Activated CD4-positive, alpha-beta T cell treated with anti-CD3 and anti-CD28 coated beads, Interleukin-2, amount 10 ng/mL, durations not matched to agents 24 days and 14 days (primary cell): ENCODE results near the gene IKZF1. TPM values are rescaled to one million over a fixed set of nuclear protein-coding genes. Genes with fewer than 3 reads are reported as not detected.

ENCODE experiments used
- DNase-seq: peaks from one replicate; pipeline ENCODE4 v3.0.0; 2022
- H3K27ac Mint-ChIP-seq: one replicate; pipeline ENCODE4 v1.8.0; 2022; ENCODE audit warnings: mild to moderate bottlenecking, mixed read lengths
- H3K27me3 Mint-ChIP-seq: one replicate; pipeline ENCODE4 v1.8.0; 2022; ENCODE audit warnings: mixed read lengths
- H3K36me3 Mint-ChIP-seq: one replicate; pipeline ENCODE4 v1.8.0; 2022; ENCODE audit warnings: low read depth, mild to moderate bottlenecking, mixed read lengths
- H3K4me1 Mint-ChIP-seq: one replicate; pipeline ENCODE4 v1.8.0; 2021; ENCODE audit warnings: mixed read lengths
- H3K4me3 Mint-ChIP-seq: one replicate; pipeline ENCODE4 v1.8.0; 2022; ENCODE audit warnings: mild to moderate bottlenecking, moderate library complexity, mixed read lengths
- H3K9me3 Mint-ChIP-seq: one replicate; pipeline ENCODE4 v1.8.0; 2021; ENCODE audit warnings: mixed read lengths
- intact Hi-C: fragments of 100-400 bp; cut with micrococcal nuclease; formaldehyde crosslinking; loops from one replicate; pipeline ENCODE4 v1.15.1; 2023
- total RNA-seq: library from RNA; stranded (reverse); gene quantifications from 2 replicates; pipeline ENCODE4 v1.2.3, GENCODE V29; 2022

The IKZF1 gene
- total RNA-seq, 1 donor from 2014 or later, result 292 TPM

DNA sequence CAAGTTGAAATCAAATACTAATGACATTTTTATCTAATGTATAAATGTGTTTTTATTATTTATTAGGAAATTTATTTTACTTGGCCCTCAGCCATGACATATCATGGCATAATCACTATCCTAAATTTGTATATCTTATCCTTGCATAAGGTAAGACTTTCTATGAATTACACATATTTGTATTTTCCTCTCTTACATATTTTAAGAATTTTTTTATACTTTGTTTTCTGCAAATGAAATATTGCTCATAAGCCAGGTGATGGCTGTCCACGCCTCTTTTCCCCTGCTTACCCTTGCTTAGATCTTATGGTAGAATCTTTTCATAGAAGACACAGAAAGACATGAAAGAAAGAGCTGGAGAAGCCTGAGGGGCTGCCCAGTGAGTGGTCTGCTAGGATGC, 48.2 kb downstream of the IKZF1 start:
- Mint-ChIP-seq H3K4me1 (peaks cover 93% of the 10 kb centered on the region), H3K27ac (peak overlapping the region; percentile 93), H3K9me3 (no peaks in the 10 kb centered on the region), H3K36me3 (peaks cover 81% of the 10 kb centered on the region), H3K4me3 (peak overlapping the region; percentile 66), H3K27me3 (no peaks in the 10 kb centered on the region)
- DNase-seq, result no peak
- intact Hi-C loops, result loop anchor here (1.0 to 5.0 kb wide), 3 partner anchors 8 to 95 kb away; no protein-coding TSS in a partner anchor

DNA sequence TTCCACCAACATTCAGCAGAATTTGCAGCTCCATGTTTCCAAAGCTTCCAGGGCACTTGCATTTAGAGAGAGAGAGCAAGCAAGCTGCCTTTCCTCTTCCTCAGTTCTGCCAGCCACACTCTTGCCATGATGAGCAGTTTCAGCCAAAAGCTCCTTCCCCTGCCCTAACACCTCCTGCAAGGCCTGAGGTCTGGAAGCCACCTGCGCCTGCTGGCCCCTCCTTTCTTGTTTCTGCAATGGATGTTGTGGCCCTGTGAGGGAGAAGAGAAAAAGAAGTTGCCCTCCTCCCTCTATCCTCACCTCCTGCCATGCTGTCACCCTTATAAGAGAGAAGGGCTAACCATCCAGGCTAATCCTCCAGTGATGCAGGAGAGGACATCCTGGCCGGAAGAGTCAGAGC, 48.7 kb downstream of the IKZF1 start:
- Mint-ChIP-seq H3K27ac (peak overlapping the region; percentile 93), H3K4me3 (peak overlapping the region; percentile 66), H3K4me1 (peaks cover 93% of the 10 kb centered on the region), H3K36me3 (peaks cover 81% of the 10 kb centered on the region), H3K9me3 (no peaks in the 10 kb centered on the region), H3K27me3 (no peaks in the 10 kb centered on the region)
- intact Hi-C loops, result loop anchor here (5.0 kb wide), 1 partner anchor 94 kb away; no protein-coding TSS in a partner anchor
- DNase-seq, result peak; percentile 75

DNA sequence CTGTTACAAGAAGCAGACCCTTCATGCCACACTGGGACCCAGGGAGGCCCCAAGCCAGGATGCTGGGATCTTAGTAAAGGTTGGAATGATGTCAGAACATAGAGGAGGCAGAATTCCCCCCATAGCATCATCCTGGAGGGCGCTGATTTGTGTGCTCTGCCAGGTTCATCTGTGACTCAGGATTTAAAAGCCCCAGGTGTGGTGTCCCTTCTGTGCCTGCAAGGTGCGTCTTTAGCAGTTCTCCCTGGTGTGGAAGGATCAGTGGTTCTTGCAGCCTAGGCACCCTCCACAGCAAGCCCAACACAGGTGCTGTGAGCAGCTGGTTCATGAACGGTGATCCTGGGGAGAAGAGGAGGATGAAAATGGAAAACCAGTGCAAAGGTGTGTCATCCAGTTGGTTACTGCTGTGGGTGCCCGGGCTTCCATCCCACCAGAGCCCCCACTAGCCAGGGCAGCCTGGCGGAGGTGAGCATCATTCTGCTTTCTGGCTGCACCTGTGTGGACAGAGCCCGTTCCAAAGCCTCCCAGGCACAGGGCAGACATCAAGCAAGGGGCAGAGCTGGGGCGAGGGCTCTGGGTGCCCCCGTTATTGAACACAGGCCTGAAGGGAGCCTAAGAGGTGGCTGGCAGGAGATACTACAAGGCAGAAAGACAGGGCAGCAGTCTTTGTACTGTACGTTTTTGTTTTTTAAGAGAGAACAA, 49.5 kb downstream of the IKZF1 start:
- intact Hi-C loops, result loop anchor here (5.0 kb wide), 1 partner anchor 93 kb away; no protein-coding TSS in a partner anchor
- peak overlapping the region; percentile 66 for H3K4me3 Mint-ChIP-seq
- H3K9me3 Mint-ChIP-seq, result no peaks in the 10 kb centered on the region
- peaks cover 92% of the 10 kb centered on the region for H3K4me1 Mint-ChIP-seq
- H3K27me3 Mint-ChIP-seq, result no peaks in the 10 kb centered on the region
- H3K36me3 Mint-ChIP-seq, result peaks cover 79% of the 10 kb centered on the region
- DNase-seq, result no peak
- peak overlapping the region; percentile 93 for H3K27ac Mint-ChIP-seq

DNA sequence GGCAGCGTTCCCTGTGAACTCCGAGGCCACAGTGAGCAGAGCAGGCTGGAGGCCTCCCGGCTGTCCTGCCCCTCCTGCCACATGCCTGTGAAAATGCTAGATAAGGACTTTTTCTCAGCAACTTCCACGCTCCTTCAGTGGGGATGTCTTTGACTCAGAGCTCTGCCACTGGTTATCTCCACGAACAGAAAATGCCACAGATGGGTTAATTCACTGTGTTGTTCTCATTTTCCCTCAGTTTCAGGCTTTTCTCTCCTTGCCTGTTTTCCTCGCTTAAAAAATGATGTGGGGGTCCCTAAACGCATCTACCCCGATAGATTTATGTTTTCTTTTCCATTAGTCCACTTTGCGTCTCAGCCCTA, 51.3 kb downstream of the IKZF1 start:
- peaks cover 92% of the 10 kb centered on the region for H3K4me1 Mint-ChIP-seq
- peaks cover 83% of the 10 kb centered on the region for H3K36me3 Mint-ChIP-seq
- no peak for DNase-seq
- peak overlapping the region; percentile 36 for H3K4me3 Mint-ChIP-seq
- intact Hi-C loops, result no loop called here
- H3K27ac Mint-ChIP-seq, result peak overlapping the region; percentile 94
- no peaks in the 10 kb centered on the region for H3K9me3 Mint-ChIP-seq
- H3K27me3 Mint-ChIP-seq, result no peaks in the 10 kb centered on the region

DNA sequence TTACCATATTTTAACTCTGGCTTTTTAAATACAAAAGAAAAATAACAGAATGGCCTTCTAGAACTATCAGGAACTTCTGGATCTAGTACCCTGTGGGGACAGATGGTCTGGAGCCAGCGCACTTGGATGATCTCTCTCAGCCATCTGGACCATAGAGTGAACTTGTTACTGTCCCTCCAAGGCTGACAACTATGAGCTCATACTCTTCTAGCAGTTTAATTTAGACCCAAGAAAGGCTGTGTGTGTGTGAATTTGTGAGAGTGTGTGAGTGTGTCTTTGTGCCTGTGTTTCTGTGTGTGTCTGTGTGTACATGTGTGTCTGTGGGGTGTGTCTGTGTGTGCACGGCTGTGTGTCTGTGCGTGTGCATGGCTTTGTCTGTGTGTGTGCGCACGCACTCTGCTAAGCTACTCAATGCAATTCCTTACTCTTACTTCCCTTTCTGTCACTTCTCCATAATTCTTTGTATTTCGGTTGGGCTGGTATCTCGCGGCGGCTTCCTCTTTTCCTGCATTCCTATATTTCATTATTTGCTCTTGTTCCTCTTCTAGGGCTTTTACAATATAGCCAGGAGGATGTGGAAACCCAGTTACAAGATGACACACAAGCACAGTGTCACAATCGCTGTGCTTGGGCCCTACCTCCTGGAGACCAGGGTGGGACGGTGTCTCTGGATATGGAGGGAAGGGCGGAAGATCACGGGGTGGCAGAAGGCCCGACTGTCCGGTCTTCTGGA, 51.9 kb downstream of the IKZF1 start:
- intact Hi-C loops, result no loop called here
- Mint-ChIP-seq H3K4me1 (peaks cover 92% of the 10 kb centered on the region), H3K36me3 (peaks cover 85% of the 10 kb centered on the region), H3K27ac (peak overlapping the region; percentile 94), H3K9me3 (no peaks in the 10 kb centered on the region), H3K4me3 (peak overlapping the region; percentile 75), H3K27me3 (no peaks in the 10 kb centered on the region)
- peak; percentile 62 for DNase-seq

DNA sequence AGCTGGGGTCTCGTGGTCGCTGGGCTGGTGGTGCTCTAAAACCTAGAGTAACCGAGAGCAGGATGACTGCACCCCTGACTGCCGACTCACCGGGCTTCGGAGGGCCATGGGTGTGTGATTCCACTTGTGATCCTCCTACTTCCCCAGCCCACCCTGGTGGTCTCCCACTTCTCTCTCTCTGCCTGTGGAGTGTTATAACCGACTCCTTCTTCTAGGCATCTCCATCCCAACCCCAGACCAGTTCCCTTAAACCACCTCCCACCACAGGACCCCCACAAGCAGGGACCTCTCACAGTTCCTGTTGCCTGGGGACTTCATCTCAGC, 52.4 kb downstream of the IKZF1 start:
- peak overlapping the region; percentile 75 for H3K4me3 Mint-ChIP-seq
- peak overlapping the region; percentile 94 for H3K27ac Mint-ChIP-seq
- no peaks in the 10 kb centered on the region for H3K27me3 Mint-ChIP-seq
- peak; percentile 71 for DNase-seq
- H3K4me1 Mint-ChIP-seq, result peaks cover 91% of the 10 kb centered on the region
- H3K9me3 Mint-ChIP-seq, result no peaks in the 10 kb centered on the region
- H3K36me3 Mint-ChIP-seq, result peaks cover 86% of the 10 kb centered on the region
- intact Hi-C loops, result no loop called here

DNA sequence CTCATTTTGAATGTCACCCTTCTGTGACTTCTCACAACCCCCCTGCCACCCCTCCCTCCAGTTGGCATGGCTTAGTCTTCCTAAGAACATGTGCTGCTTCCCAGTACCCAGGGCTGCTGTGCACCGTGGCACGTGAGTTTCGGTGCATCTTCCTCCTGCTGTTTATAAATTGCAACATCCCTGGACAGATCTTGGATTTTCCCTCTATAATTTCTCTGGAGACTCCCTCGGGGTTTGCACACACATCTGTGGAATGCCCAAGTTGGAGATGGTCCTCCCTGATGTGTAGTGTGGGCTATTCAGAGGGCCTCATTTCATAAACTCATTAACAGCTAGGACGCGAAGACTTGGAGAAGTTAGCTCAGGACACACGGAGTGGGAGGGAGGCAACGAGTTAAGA, 52.9 kb downstream of the IKZF1 start:
- DNase-seq, result peak; percentile 62

DNA sequence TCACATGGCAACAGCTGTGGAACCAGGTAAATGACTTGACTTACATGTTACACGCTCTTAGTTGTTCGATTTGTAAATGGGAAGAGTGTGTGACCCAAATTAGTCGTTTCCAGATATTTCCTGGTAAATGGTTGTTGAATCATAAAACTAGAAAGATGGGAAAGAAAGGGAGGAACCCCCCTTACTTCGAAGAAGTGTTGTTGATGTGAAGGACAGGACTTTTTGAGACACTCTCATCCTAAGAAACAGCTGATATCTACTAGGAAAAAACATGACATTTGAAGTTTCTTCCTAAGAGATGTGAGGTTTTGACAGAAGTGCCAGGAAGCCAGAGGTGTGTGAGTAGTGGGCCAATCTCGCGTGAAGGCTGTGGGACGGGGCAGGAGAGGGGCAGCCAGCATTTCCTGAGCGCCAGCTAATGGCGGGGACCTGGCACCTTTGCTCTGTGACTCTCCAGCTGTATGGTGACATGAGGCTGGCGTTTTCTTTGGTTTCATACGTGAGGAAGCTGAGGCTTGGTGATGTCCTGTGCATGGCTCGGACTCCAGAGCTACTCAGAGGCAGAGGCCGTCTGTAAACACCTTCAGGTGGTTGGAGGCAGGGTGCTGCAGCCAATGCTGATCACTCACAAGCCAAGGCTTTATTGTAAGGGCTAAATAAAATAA, 53.7 kb downstream of the IKZF1 start:
- H3K9me3 Mint-ChIP-seq, result peaks cover 4% of the 10 kb centered on the region
- intact Hi-C loops, result no loop called here
- peak; percentile 73 for DNase-seq

More for the DNA sequence above, 52.9 kb downstream of the IKZF1 start:
- H3K4me1 Mint-ChIP-seq, result peaks cover 92% of the 10 kb centered on the region
- peak overlapping the region; percentile 94 for H3K27ac Mint-ChIP-seq
- peaks cover 86% of the 10 kb centered on the region for H3K36me3 Mint-ChIP-seq
- no peaks in the 10 kb centered on the region for H3K27me3 Mint-ChIP-seq
- H3K9me3 Mint-ChIP-seq, result no peaks in the 10 kb centered on the region
- peak overlapping the region; percentile 75 for H3K4me3 Mint-ChIP-seq
- intact Hi-C loops, result no loop called here

DNA sequence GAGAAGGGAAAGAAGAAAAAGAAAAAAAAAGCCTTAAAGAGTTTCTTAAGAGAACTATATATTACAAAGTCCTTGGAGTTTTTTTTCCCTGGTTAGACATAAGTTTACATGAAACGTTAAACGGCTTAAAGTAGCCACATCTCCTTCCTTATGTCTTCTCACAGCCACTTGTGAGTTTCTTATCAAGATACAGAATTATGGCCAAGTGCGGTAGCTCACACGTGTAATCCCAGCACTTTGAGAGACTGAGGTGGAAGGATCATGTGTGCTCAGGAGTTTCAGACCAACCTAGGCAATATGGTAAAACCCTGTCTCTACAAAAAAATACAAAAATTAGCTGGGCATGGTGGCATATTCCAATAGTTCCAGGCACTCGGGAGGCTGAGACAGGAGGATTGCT, 54.3 kb downstream of the IKZF1 start:
- Mint-ChIP-seq H3K4me1 (peaks cover 95% of the 10 kb centered on the region), H3K9me3 (peaks cover 4% of the 10 kb centered on the region), H3K27ac (peak overlapping the region; percentile 94), H3K4me3 (peak overlapping the region; percentile 75), H3K27me3 (no peaks in the 10 kb centered on the region), H3K36me3 (peaks cover 90% of the 10 kb centered on the region)
- intact Hi-C loops, result no loop called here
- no peak for DNase-seq

More for the DNA sequence above, 53.7 kb downstream of the IKZF1 start:
- peaks cover 95% of the 10 kb centered on the region for H3K4me1 Mint-ChIP-seq
- no peaks in the 10 kb centered on the region for H3K27me3 Mint-ChIP-seq
- H3K36me3 Mint-ChIP-seq, result peaks cover 90% of the 10 kb centered on the region
- peak overlapping the region; percentile 94 for H3K27ac Mint-ChIP-seq
- peak overlapping the region; percentile 75 for H3K4me3 Mint-ChIP-seq

DNA sequence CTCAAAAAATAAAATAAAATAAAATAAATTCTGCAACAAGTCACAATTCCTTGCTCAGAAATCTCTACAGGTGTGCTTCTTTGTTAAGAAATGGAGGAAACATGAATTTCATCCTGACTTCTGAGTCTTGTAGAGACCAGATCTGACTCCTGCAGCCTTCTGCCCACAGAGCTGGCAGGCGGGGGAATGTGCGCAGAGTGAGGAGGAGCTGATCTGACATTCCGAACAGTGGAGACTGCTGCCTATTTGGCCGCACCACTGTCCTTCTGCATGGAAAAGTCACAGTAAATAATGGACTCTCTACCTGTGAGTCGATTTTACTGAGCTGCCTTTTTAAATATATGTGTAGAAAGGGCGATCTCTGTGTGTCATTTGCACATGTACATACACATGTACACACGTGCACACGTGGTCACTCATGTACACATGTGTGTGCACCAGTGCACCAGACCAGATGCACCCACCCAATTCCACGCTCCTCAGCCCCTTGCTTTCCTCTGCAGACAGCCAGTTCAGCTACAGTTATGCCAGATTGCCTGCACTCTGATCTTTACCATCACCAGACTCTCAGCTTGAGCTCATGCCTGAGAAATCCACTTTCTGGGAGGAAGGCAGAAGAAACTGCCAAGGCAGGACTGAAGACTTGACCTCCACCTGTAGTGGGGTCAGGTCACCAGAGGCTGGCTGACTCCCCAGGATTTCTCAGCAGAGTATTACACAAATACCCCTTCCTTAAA, 54.9 kb downstream of the IKZF1 start:
- no peaks in the 10 kb centered on the region for H3K27me3 Mint-ChIP-seq
- H3K27ac Mint-ChIP-seq, result peak overlapping the region; percentile 99
- intact Hi-C loops, result no loop called here
- DNase-seq, result no peak
- H3K9me3 Mint-ChIP-seq, result peaks cover 4% of the 10 kb centered on the region
- peaks cover 87% of the 10 kb centered on the region for H3K36me3 Mint-ChIP-seq
- peak overlapping the region; percentile 81 for H3K4me3 Mint-ChIP-seq
- peaks cover 93% of the 10 kb centered on the region for H3K4me1 Mint-ChIP-seq

DNA sequence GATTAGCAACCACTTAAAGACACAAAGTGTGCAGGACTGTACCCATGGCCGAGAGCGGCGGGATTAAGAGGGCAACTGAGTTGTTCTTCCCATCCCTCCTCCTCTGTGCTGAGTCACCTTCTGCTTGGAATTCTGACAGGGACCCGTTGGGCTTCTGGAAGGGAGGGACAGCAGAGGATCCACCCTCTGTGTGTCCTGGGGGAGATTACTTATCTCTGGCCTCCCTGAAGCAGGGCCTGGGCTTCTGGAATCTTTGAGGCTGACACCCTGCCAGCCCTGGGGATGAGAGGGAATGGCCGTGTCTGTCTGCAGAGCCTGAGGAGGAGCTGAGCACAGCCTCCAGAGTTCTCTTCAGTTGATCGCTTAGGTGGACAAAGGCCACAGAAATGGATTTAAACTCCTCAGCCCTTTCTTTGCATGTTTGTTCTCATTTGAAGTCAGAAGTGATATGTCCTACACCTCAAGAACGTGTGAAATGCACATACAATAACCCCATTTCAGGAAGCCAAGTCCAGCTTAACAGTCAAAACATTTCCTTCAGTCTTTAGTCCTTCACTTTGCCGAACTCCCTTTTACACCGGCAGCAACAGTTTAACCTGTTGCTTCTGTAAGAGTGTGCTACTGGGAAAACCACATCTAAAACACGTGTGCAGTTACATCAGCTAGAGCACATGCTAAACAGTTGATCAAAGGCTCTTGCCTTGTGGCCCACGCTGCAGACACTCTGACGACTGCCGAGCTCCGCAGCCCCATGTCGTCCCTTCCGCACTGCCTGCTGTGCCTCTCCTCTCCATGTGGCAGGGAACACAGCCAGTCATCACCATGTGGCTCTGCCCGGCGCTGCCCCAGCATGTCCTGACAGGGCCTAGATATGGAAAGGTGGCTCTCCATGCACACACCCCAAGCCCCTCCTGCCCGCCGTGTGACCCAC, 55.7 kb downstream of the IKZF1 start:
- peak; percentile 94 for DNase-seq
- Mint-ChIP-seq H3K4me1 (peaks cover 92% of the 10 kb centered on the region), H3K9me3 (peaks cover 4% of the 10 kb centered on the region), H3K27ac (peak overlapping the region; percentile 99), H3K27me3 (no peaks in the 10 kb centered on the region), H3K36me3 (peaks cover 87% of the 10 kb centered on the region), H3K4me3 (peak overlapping the region; percentile 81)
- intact Hi-C loops, result loop anchor here (1.0 kb wide), 3 partner anchors 8 to 28 kb away; no protein-coding TSS in a partner anchor

DNA sequence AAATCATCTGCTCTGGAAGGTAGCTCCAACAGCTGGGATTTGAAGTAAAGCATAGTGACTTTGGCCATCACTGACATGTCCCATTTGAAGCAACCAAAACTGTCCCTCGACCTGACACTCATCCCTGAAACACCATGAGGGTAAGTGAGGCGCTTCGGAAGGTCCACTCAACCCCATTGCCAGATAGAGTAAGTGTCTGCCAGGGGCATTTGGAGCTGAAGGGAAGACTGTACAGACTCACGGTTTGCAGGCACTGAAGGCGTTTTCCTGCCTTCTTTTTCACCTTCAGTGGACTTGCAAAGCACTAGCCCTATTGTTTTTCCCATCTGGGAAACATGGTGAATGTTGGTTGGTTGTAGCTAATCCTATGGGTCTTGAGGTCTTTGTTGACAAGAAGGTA, 57.6 kb downstream of the IKZF1 start:
- H3K4me3 Mint-ChIP-seq, result peak overlapping the region; percentile 53
- intact Hi-C loops, result no loop called here
- H3K9me3 Mint-ChIP-seq, result peaks cover 4% of the 10 kb centered on the region
- H3K27me3 Mint-ChIP-seq, result no peaks in the 10 kb centered on the region
- H3K36me3 Mint-ChIP-seq, result peaks cover 86% of the 10 kb centered on the region
- DNase-seq, result peak; percentile 67
- peak overlapping the region; percentile 99 for H3K27ac Mint-ChIP-seq
- peaks cover 92% of the 10 kb centered on the region for H3K4me1 Mint-ChIP-seq
